OCI-M2 (cell line): ENCODE results near the gene ZNF750.

Experiments
- DNase-seq: peaks from one replicate; lab custom pipeline; 2025; ENCODE audit not compliant: unreplicated experiment; lab: John Stamatoyannopoulos, UW

Gene ZNF750

GRCh38 chr17:82873521-82873920 is 33.7 kb upstream of the ZNF750 start:
- no peak for DNase-seq

- DNase-seq: no peak
These were observed 33.0 kb upstream of the ZNF750 start for GRCh38 chr17:82872591-82873520.

DNA sequence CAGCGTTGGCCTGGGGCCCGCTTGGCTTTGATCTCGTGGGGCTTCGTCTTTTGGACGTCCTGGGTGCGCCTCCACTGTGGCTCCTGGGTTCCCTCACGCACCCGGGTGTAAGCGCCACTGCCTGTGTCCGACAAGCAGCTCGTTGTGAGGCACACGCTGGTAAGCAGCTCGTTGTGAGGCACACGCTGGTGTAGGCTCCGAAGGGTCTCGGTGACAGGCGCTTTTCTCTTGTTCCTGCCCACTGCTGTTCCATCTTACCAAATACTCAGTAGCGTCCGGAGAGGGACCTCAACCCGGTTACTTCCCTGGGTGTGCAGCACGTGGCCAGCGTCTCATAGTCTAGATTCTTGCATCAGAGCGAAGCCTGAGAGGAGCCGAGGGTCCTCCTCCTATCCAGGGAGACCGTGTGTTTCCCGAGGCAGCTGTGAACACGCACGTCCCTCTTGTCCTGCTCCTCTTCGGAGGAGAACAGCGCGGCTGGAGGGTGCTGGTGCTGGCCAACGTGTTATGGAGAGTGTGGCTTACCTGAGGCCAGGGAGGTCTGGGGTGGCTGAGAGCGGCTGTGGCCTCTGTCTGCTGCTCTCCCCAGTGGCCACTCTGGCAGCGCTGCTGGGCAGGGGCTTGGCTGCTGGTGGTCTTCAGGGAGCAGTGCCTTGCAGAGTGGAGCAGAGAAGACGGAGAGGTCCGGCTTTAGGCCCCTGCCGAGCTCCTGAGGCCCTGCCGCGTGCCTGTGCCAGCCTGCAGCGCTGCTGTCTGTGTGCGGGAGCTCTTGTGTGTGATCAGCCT is 32.1 kb upstream of the ZNF750 start:
- DNase-seq: no peak

DNA sequence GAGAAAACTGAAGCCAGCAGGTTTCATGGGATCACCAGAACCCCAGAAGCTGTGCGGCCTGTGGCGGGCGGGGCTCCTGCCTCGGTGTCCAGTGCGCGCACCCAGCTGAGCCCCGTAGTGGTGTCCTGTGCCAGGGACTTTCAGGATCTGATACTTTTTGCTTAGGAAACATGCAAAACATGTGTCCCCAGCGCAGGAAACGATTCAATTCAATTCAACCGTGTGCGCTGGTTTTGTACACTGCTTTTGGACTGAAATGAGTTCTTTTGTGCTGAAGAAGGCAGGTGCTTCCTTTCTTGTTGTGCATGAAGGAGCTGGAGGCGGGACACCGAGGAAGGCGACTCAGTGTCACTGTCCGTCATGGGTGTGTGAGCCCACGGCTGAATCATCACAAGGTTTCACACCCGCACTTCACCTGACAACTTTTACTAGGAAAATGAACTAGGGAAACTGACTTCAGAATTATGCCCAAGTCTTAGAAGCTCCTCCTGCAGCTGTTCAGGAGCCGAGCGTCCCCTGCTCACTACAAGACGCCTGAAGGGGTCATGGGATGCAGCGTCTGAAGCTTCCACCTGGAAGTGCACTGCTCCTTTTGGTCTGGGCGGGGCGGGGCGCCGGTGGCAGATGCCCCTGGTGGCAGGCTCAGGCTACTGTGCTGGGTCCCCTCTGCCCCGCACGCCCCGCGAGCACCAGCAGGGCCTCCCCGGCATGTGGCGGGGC is 31.4 kb upstream of the ZNF750 start:
- DNase-seq: no peak

DNA sequence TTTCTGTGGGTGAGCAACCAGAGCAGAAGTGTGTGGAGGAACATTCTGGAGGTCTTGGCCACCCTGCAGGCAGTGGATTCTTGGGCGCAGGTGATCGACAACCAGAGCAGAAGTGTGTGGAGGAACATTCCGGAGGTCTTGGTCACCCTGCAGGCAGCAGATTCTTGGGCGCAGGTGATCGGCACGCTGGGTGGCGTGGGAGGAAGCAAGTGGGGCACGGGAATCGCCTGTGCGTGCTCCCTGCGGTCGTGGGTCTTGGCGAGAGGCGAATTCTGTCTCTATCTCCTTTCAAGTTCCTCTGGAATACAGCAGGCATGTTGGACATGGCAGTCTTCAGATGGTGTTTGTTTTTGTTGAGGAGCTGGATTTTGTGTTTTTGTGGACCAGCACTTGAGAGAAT is 30.7 kb upstream of the ZNF750 start:
- DNase-seq: no peak

DNA sequence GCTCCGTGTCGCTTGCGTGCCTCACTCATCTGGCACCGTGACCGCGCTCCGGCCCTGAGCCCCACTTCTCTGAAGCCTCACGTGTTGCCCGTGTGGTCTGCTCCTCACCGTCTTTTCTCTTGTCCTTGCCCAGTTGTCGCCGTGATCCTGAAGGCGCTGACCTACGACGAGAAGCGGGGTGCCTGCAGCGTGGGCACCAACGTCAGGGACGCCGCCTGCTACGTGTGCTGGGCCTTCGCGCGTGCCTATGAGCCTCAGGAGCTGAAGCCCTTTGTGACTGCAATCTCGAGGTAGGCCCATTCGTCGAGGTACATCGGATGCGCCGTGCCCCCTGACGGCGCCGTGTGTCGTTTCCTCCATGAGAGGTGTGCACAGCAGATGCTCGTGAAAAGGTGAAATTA is 30.3 kb upstream of the ZNF750 start:
- DNase-seq: no peak

- DNase-seq: no peak
These were observed 29.7 kb upstream of the ZNF750 start for GRCh38 chr17:82869536-82869935.

DNA sequence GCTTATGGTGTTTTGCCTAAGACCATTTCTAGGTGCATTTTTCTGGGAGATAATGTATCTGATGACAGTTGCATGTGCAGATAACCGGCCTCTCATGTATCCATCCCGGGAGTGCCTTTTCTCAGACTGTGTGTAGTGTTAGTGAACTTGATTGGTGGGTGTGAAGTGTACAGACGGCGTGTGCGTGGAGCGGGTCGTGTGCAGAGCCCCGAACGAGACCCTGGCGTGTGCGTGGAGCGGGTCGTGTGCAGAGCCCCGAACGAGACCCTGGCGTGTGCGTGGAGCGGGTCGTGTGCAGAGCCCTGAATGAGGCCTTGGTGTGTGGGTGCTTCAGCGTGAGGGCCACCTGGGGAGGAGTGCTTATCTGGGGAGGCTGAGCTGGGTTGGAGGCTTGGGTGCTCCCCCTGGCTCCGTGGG is 28.9 kb upstream of the ZNF750 start:
- no peak for DNase-seq

DNA sequence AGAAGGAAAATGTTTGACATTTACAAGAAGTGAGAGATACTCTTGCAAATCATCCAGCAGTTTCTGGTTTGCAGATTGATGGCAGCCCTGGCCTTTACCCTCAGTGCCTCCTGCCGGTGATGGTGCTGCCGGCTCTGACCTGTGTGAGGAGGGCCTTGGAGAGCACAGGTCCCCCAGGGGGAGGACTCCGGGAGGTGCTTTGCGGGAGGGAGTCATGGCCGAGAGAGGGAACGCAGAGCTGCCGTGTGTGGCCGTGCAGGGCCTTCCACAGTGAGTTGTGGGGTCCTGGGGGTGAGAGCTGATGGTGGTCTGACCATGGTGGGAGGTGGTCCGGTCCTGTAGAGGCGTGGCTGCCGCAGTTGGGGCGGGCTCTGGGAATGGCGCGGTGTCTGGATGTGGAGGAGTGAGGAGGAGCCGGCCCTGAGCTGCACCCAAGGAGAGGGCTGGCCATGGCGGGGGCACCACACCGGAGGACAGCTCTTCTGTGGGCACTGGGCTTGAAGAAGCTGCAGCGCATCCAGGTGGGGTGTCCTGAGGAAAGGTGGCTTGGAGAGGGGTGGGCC is 28.0 kb upstream of the ZNF750 start:
- no peak for DNase-seq

DNA sequence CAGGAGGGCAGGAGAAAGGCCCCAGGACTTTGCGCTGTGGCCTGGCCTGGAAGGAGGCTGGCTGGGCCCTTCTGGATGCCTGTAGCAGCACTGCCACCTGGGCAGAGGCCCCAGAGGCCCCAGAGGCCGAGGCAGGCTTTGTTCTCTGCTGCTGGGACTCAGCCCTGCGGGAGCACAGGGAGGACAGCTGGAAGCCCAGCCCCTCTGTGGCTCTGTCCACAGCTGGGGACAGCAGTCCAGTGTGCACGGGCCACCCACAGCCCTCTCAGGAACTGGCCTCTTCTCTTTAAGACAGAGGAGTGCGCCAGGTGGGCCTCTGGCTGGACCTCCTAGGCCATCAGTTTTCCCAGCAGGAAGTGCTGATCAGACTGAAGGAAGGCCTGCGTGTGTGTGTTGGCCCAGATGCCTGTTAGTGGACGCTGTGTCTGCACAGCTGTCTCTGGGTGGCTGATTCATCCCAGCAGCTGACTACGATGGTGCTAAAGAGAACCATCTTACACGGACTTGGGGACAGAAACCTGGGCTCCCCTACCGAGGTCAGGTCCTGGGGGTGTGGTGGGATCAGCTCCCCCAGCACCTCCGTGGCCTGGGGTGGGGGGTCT is 26.9 kb upstream of the ZNF750 start:
- no peak for DNase-seq

DNA sequence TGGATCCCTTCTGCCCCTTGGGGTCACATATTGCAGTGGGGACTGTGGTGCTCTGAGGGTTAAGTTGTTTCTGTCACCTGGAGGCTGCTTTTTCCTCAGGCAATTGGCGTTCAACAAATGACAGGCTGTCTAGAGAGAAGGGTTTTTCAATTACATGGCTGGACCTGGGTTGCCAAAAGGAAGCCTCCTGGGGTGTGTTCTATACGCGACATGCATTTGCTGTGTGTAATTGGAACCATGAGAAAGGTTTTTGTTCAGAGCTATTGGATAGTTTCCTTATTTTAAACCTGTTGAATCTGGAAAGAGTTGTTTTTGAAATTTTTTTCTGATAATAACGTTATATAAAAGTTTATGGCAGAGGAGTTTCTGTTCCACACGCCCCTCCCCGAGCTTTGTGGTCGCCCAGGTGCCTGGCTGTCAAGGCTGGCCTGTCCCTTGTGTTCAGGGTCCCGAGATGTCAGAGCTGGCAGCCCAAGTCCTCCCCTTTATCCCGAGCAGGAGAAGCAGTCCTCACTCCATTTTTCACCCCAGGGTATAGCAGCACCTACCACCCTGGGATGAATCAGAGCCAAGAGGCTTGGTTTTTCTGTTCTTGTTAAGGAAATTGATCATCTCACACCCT is 26.1 kb upstream of the ZNF750 start:
- no peak for DNase-seq

DNA sequence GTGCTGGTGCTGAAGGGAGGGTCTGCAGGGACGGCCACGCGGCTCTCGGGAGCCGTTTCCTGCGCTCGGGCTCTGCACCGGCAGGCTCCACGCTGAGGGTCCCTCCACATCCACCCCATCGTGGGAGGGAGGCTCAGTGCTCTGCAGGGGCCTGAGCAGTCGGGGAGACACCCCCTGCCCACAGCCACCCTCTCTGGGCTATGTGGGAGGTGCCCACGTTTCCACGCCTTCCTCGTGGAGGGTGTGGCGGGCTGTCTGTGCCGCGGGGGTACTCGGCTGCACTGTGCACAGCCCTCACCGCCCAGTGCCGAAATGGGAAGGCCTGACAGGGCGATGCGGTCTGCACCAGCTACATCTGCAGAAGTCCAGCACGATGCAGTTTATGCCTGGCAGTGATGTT is 25.5 kb upstream of the ZNF750 start:
- no peak for DNase-seq

GRCh38 chr17:82864713-82865248 is 25.0 kb upstream of the ZNF750 start:
- DNase-seq: no peak

DNA sequence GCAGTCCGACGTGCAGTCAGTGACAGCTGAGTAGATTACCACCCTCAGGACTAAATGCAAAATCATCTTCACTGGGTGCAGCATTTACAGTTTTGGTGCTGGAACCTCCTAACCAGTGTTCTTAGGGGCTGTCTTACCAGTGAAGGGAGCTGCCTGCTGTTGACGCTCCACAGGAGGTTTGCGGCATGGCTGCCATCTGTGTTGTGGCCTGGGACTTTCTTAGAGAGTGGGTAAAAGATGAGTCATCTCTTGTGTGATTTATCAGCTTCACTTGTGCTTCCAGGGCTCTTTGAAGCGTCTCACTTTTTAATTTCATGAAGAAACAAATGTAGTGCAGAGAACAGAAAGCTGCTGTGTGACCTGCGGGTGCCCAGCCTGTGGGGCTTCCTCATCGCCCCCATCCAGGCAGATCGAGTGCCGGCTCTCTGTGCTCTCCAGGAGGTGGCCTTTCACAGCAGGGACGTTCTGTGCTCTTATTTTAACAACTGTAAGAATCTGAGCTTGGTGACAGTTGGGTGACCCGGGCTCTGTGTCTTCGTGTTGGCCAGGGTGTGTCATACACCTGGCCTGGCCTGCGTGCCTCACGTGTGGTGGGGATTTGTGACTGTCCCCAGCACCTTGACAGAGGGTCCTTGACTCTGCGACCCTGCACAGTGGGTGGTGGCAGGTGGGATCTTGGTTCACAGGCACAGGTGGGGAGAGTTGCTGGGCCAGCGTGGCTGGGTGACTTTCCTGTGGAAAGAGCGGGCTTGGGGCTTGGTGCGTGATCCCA is 24.3 kb upstream of the ZNF750 start:
- DNase-seq: no peak

DNA sequence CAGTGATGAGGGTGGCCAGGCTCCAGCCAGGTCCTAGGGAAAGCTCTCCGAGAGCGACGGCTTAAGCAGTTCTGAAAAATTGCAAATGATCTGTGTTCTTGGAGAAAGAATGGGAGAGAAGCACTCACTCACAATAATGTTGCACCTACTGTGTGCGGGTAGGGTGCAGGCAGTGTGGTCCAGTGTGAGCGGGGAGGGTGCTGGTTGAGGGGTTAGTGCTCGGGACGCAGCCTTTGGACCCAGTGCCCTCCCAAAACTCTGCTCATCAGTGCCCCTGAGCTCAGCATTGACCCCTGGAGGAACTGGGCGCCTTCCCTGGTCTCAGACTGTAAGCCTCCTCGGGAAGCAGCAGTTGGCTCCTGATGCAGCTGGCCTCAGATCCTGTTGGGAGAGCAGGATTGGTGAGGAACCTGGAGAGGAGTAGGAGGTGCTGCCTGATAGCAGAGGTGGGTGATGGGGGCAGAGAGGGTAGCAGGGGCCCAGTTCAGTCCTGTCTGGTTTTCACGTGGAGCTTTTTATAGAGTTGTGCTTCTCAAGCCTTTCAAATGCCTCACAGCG is 23.6 kb upstream of the ZNF750 start:
- DNase-seq: no peak

DNA sequence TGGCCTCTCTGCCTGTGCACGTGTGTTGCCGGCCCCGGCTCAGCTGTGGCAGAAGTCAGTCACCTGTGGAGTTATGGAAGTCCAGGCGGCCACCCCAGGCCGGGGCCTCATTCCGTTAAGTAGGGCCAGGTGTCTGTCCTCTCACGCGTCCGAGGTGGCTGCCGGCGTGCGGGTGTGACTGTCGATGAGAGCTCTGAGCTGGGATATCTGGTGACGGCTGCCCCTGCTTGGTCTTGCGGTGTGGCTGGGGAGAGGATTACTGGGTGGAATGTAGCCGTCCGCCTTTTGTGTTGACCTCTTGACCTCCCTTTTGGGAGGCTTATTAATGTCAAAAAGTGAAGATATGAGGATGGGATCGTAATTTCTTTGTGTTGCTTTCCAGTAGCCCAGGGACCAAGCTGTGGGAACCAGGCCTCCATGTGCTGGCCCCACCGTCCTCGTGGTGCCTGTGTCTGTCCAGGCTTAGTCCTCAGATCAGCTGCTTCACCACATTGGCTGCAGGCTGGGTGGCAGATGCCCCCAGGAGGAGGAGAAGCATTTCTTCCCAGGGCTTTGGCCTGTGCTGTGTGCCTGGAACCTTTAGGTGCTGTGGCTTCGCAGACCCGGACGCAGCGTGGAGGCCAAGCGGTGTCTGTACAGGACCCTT is 23.0 kb upstream of the ZNF750 start:
- no peak for DNase-seq

- no peak for DNase-seq
These were observed 22.4 kb upstream of the ZNF750 start for GRCh38 chr17:82862191-82862590.

GRCh38 chr17:82861393-82861775 is 21.6 kb upstream of the ZNF750 start:
- DNase-seq: no peak
